ENCODE data around the gene CHRNA9.

CHRNA9 gene

DNA sequence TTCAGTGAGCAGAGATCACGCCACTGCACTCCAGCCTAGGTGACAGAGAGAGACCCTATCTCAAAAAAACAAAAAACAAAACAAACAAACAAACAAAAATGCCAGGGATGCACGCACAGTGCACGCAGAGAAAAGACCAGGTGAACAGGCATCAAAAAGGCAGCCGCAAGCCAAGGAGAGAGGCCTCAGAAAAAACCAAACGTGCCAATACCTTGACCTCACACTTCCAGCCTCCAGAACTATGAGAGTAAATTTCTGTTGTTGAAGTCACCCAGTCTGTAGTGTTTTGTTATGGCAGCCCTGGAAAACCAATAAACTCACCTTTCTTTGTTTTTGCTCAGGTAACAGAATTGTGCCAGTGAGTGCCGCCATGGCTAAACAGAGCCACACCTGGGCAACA, 66.0 kb downstream of the CHRNA9 start:
- Histone ChIP-seq H3K36me3 (ENCODE audit: low read length) (no peaks in the 10 kb centered on the region), H3K27ac (ENCODE audit: low read depth, low read length) (no peak overlapping the region), H3F3A (ENCODE audit: insufficient read depth) (no peaks in the 10 kb centered on the region), H2AFZ (ENCODE audit: low read depth, low read length, severe bottlenecking) (no peak overlapping the region), H3K4me3 (ENCODE audit: insufficient read depth, low read length, poor library complexity, severe bottlenecking) (no peak overlapping the region), H3K9me3 (ENCODE audit: insufficient read depth, low read length) (no peaks in the 10 kb centered on the region), H3K4me2 (ENCODE audit: low read depth, low read length, poor library complexity, severe bottlenecking) (no peak overlapping the region), H3K9me2 (replicated peaks; ENCODE audit: insufficient read depth, low read length) (no peaks in the 10 kb centered on the region), H4K20me1 (ENCODE audit: low read depth, low read length) (no peaks in the 10 kb centered on the region), H3K9ac (ENCODE audit: low read length) (no peak overlapping the region), H3K27me3 (ENCODE audit: low read length) (no peaks in the 10 kb centered on the region), H3K79me2 (ENCODE audit: insufficient read depth, low read length) (no peaks in the 10 kb centered on the region)
- TF ChIP-seq, protein P1, sequence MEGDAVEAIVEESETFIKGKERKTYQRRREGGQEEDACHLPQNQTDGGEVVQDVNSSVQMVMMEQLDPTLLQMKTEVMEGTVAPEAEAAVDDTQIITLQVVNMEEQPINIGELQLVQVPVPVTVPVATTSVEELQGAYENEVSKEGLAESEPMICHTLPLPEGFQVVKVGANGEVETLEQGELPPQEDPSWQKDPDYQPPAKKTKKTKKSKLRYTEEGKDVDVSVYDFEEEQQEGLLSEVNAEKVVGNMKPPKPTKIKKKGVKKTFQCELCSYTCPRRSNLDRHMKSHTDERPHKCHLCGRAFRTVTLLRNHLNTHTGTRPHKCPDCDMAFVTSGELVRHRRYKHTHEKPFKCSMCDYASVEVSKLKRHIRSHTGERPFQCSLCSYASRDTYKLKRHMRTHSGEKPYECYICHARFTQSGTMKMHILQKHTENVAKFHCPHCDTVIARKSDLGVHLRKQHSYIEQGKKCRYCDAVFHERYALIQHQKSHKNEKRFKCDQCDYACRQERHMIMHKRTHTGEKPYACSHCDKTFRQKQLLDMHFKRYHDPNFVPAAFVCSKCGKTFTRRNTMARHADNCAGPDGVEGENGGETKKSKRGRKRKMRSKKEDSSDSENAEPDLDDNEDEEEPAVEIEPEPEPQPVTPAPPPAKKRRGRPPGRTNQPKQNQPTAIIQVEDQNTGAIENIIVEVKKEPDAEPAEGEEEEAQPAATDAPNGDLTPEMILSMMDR (IDR thresholded peaks at IDR 0.05; ENCODE audit: insufficient read depth, low read length, poor library complexity, severe bottlenecking) = no peak

DNA sequence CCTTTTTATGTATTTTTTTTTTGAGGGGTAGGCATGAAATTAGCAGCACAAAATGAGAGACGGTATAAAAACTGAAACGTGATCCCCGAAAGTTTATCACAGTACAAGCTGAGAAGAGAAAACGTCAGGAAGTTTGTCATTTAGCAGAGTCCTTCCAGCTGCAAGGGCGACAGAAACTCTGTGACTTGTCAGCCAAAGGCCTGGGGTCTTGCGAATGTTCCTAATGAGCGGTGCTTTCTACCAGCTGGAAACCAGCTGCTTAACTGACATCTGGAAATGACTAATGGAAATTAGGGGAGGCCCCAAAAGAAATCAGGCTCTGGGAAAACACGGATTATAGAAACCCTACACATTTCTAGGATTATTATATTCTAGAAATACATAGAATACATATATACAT, 66.5 kb downstream of the CHRNA9 start:
- H3K79me2 ChIP-seq (ENCODE audit: insufficient read depth, low read length) = no peaks in the 10 kb centered on the region
- no peaks in the 10 kb centered on the region for H3K9me3 ChIP-seq (ENCODE audit: insufficient read depth, low read length)
- no peaks in the 10 kb centered on the region for H3F3A ChIP-seq (ENCODE audit: insufficient read depth)
- no peak overlapping the region for H3K4me2 ChIP-seq (ENCODE audit: low read depth, low read length, poor library complexity, severe bottlenecking)
- H3K9me2 ChIP-seq (replicated peaks; ENCODE audit: insufficient read depth, low read length) = no peaks in the 10 kb centered on the region
- no peak overlapping the region for H2AFZ ChIP-seq (ENCODE audit: low read depth, low read length, severe bottlenecking)
- no peak overlapping the region for H3K9ac ChIP-seq (ENCODE audit: low read length)
- H3K36me3 ChIP-seq (ENCODE audit: low read length) = no peaks in the 10 kb centered on the region
- TF ChIP-seq, protein P1 (IDR thresholded peaks at IDR 0.05; ENCODE audit: insufficient read depth, low read length, poor library complexity, severe bottlenecking) = no peak
- no peak for TF ChIP-seq EZH2phosphoT487 (conservative IDR thresholded peaks at IDR 0.05; ENCODE audit: low read length)
- H3K4me3 ChIP-seq (ENCODE audit: insufficient read depth, low read length, poor library complexity, severe bottlenecking) = no peak overlapping the region
- no peaks in the 10 kb centered on the region for H3K27me3 ChIP-seq (ENCODE audit: low read length)
- no peaks in the 10 kb centered on the region for H4K20me1 ChIP-seq (ENCODE audit: low read depth, low read length)
- H3K27ac ChIP-seq (ENCODE audit: low read depth, low read length) = no peak overlapping the region

DNA sequence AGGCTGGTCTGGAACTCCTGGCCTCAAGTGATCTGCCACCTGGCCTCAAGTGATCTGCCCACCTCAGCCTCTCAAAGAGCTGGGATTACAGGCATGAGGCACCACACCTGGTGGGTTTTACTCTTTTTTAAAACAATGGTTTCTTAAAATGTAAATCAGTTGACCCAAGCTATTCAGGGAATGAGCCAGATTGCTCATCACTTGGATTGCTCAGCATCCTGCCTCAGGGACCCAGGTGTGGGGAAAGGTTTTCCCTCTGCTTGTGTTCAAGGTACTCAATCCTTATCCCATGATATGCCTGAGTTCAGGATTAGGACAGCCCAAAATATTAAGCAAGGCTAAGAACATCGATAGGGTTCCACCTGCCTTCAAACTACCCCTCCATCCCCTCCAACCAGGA, 67.4 kb downstream of the CHRNA9 start:
- no peak overlapping the region for H3K9ac ChIP-seq (ENCODE audit: low read length)
- no peaks in the 10 kb centered on the region for H3K79me2 ChIP-seq (ENCODE audit: insufficient read depth, low read length)
- H3K4me3 ChIP-seq (ENCODE audit: insufficient read depth, low read length, poor library complexity, severe bottlenecking) = no peak overlapping the region
- H3K27ac ChIP-seq (ENCODE audit: low read depth, low read length) = no peak overlapping the region
- no peak overlapping the region for H3K4me2 ChIP-seq (ENCODE audit: low read depth, low read length, poor library complexity, severe bottlenecking)
- H3K9me2 ChIP-seq (replicated peaks; ENCODE audit: insufficient read depth, low read length) = no peaks in the 10 kb centered on the region
- H3K27me3 ChIP-seq (ENCODE audit: low read length) = no peaks in the 10 kb centered on the region
- H3K36me3 ChIP-seq (ENCODE audit: low read length) = no peaks in the 10 kb centered on the region
- H2AFZ ChIP-seq (ENCODE audit: low read depth, low read length, severe bottlenecking) = no peak overlapping the region
- TF ChIP-seq, protein P1 (IDR thresholded peaks at IDR 0.05; ENCODE audit: insufficient read depth, low read length, poor library complexity, severe bottlenecking) = no peak
- no peak for TF ChIP-seq EZH2phosphoT487 (conservative IDR thresholded peaks at IDR 0.05; ENCODE audit: low read length)
- H3F3A ChIP-seq (ENCODE audit: insufficient read depth) = no peaks in the 10 kb centered on the region
- no peaks in the 10 kb centered on the region for H4K20me1 ChIP-seq (ENCODE audit: low read depth, low read length)
- no peaks in the 10 kb centered on the region for H3K9me3 ChIP-seq (ENCODE audit: insufficient read depth, low read length)

DNA sequence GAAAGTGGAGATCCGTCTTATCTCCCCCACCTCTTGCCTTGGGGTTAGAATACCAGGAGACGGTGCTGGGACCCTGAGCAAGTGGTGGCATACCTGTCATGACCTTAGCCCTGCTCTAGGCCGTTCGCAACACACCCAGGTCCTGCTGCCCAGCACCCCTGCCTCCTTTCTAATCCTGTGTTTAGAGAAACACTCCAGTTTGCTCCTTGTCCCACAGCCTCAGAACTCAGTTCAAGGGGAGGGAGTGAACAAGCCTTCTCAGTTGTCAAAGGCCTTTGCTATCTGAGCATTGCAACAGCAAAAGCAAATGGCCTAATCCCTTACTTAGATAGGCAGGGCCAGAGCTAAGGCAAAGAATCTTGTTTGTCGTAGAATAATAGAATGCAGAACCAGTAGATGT, 67.9 kb downstream of the CHRNA9 start:
- Histone ChIP-seq H3K4me3 (ENCODE audit: insufficient read depth, low read length, poor library complexity, severe bottlenecking) (no peak overlapping the region), H2AFZ (ENCODE audit: low read depth, low read length, severe bottlenecking) (no peak overlapping the region), H3K27ac (ENCODE audit: low read depth, low read length) (no peak overlapping the region), H3K9me2 (replicated peaks; ENCODE audit: insufficient read depth, low read length) (no peaks in the 10 kb centered on the region), H3K36me3 (ENCODE audit: low read length) (no peaks in the 10 kb centered on the region), H4K20me1 (ENCODE audit: low read depth, low read length) (no peaks in the 10 kb centered on the region), H3F3A (ENCODE audit: insufficient read depth) (no peaks in the 10 kb centered on the region), H3K27me3 (ENCODE audit: low read length) (no peaks in the 10 kb centered on the region), H3K9me3 (ENCODE audit: insufficient read depth, low read length) (no peaks in the 10 kb centered on the region), H3K9ac (ENCODE audit: low read length) (no peak overlapping the region), H3K4me2 (ENCODE audit: low read depth, low read length, poor library complexity, severe bottlenecking) (no peak overlapping the region), H3K79me2 (ENCODE audit: insufficient read depth, low read length) (no peaks in the 10 kb centered on the region)
- TF ChIP-seq, protein P1 (IDR thresholded peaks at IDR 0.05; ENCODE audit: insufficient read depth, low read length, poor library complexity, severe bottlenecking) = no peak
- no peak for TF ChIP-seq EZH2phosphoT487 (conservative IDR thresholded peaks at IDR 0.05; ENCODE audit: low read length)
